WTC11 (cell line): Measurements from ENCODE around the gene LPP. TPM values are rescaled to one million over a fixed set of nuclear protein-coding genes. Genes with fewer than 3 reads are reported as not detected.

Experiments
- ATAC-seq: fragments of 200-7000 bp; cut with Tn5 transposase; 2 replicates; pipeline ENCODE4 v1.10.0; 2021; ENCODE audit warnings: mild to moderate bottlenecking, moderate library complexity
- CTCF ChIA-PET: fragments of 300-600 bp; sonication (Branson Sonifier 250); formaldehyde crosslinking; loops from one replicate; lab custom pipeline; 2021; ENCODE audit warnings: antibody characterized with exemption; lab: Charles Lee
- POLR2A ChIA-PET: fragments of 350-600 bp; sonication (Branson Sonifier 250); formaldehyde crosslinking; loops from one replicate; lab custom pipeline; 2021; ENCODE audit warnings: antibody characterized with exemption; lab: Charles Lee
- DNase-seq: peaks from one replicate; pipeline ENCODE4 v3.0.0; 2021; ENCODE audit warnings: low spot score
- H3K27ac Mint-ChIP-seq: 2 replicates; pipeline ENCODE4 v1.8.0; 2021; ENCODE audit warnings: mixed read lengths
- H3K27me3 Mint-ChIP-seq: 2 replicates; pipeline ENCODE4 v1.8.0; 2021; ENCODE audit warnings: low read depth, mild to moderate bottlenecking, moderate library complexity, mixed read lengths
- H3K36me3 Mint-ChIP-seq: 2 replicates; pipeline ENCODE4 v1.8.0; 2021; ENCODE audit warnings: mixed read lengths
- H3K4me1 Mint-ChIP-seq: 2 replicates; pipeline ENCODE4 v1.8.0; 2022; ENCODE audit warnings: mixed read lengths
- H3K4me3 Mint-ChIP-seq: 2 replicates; pipeline ENCODE4 v1.8.0; 2021; ENCODE audit warnings: mild to moderate bottlenecking, moderate library complexity, mixed read lengths
- H3K9me3 Mint-ChIP-seq: 2 replicates; pipeline ENCODE4 v1.8.0; 2021; ENCODE audit warnings: mixed read lengths
- EMX1 ChIP-seq: fragments of 250-450 bp; sonication (Bioruptor Pico); IDR thresholded peaks from 2 replicates; pipeline ENCODE4 v1.8.0; 2021; ENCODE audit warnings: mild to moderate bottlenecking
- ESRRA ChIP-seq: sonication (generic); formaldehyde crosslinking; IDR thresholded peaks from 2 replicates; pipeline ENCODE4 v1.8.1; 2022; ENCODE audit warnings: mild to moderate bottlenecking, missing genetic modification reagents, borderline replicate concordance
- ETV6 ChIP-seq: sonication (generic); formaldehyde crosslinking; IDR thresholded peaks from 2 replicates; pipeline ENCODE4 v1.8.1; 2022; ENCODE audit warnings: mild to moderate bottlenecking, missing genetic modification reagents
- FOXP1 ChIP-seq: sonication (generic); formaldehyde crosslinking; IDR thresholded peaks from 2 replicates; pipeline ENCODE4 v1.8.0; 2022; ENCODE audit warnings: missing genetic modification reagents, mild to moderate bottlenecking, moderate library complexity, borderline replicate concordance
- JAZF1 ChIP-seq: fragments of 250-450 bp; sonication (Bioruptor Pico); IDR thresholded peaks from 2 replicates; pipeline ENCODE4 v1.9.0; 2021; ENCODE audit warnings: moderate library complexity, mild to moderate bottlenecking, inconsistent platforms
- SP1 ChIP-seq: sonication (generic); formaldehyde crosslinking; conservative IDR thresholded peaks from 2 replicates; pipeline ENCODE4 v1.8.1; 2022; ENCODE audit warnings: missing genetic modification reagents
- TCF7 ChIP-seq: sonication (generic); formaldehyde crosslinking; IDR thresholded peaks from 2 replicates; pipeline ENCODE4 v1.8.0; 2022; ENCODE audit warnings: mild to moderate bottlenecking, low read depth, missing genetic modification reagents, moderate library complexity
- ZNF671 ChIP-seq: fragments of 250-450 bp; sonication (Bioruptor Pico); IDR thresholded peaks from 2 replicates; pipeline ENCODE4 v1.8.0; 2021; ENCODE audit warnings: mild to moderate bottlenecking
- total RNA-seq: library from RNA; stranded (reverse); gene quantifications from 3 replicates; pipeline ENCODE4 v1.2.3, GENCODE V29; 2021
- TF ChIP-seq, protein P1 (sequence below): sonication (generic); formaldehyde crosslinking; IDR thresholded peaks from 2 replicates; pipeline ENCODE4 v1.8.0; 2022; ENCODE audit warnings: mild to moderate bottlenecking, missing genetic modification reagents
- TF ChIP-seq, protein P2 (sequence below): sonication (generic); formaldehyde crosslinking; conservative IDR thresholded peaks from 2 replicates; pipeline ENCODE4 v1.8.1; 2022; ENCODE audit warnings: mild to moderate bottlenecking, missing genetic modification reagents
- TF ChIP-seq, protein P3 (sequence below): sonication (generic); formaldehyde crosslinking; IDR thresholded peaks from 2 replicates; pipeline ENCODE4 v1.8.0; 2023; ENCODE audit warnings: mild to moderate bottlenecking, missing genetic modification reagents
- TF ChIP-seq, protein P4 (sequence below): fragments of 200-600 bp; IDR thresholded peaks from 2 replicates; pipeline ENCODE4 v1.8.0; 2022; ENCODE audit warnings: antibody characterized with exemption
- TF ChIP-seq, protein P5 (sequence below): sonication (generic); formaldehyde crosslinking; IDR thresholded peaks from 2 replicates; pipeline ENCODE4 v1.8.1; 2023; ENCODE audit warnings: mild to moderate bottlenecking, missing genetic modification reagents, moderate library complexity
- TF ChIP-seq, protein P6 (sequence below): fragments of 250-450 bp; sonication (Bioruptor Pico); IDR thresholded peaks from 2 replicates; pipeline ENCODE4 v1.8.0; 2021; ENCODE audit warnings: mild to moderate bottlenecking
- TF ChIP-seq, protein P7 (sequence below): sonication (generic); formaldehyde crosslinking; IDR thresholded peaks from 2 replicates; pipeline ENCODE4 v1.8.1; 2023; ENCODE audit warnings: mild to moderate bottlenecking, missing genetic modification reagents, borderline replicate concordance

The LPP gene
- total RNA-seq, 1 experiment from 2014 or later = 49.6 TPM

DNA sequence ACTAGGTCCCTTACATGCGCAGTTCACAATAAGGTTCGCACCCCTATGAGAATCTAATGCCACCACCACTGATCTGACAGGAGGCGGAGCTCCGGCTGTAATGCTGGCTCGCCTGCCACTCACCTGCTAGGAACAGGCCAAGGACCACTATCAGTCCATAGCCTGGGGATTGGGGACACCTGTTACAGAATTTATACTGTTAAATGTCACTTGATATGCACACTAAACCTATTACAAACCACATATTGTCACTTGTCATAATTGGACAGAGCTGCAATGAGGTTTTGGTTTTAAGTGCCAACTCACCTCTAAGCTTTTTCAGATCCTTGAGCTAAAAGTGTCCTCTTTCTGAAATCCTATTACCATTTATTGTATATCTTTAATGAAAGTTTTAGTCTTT lies 509.9 kb downstream of the LPP start:
- H3K4me1 Mint-ChIP-seq = peaks cover 13% of the 10 kb centered on the region
- peaks cover 2% of the 10 kb centered on the region for H3K9me3 Mint-ChIP-seq
- no peak overlapping the region for H3K4me3 Mint-ChIP-seq
- ChIA-PET CTCF (interaction anchor here (1.0 kb wide), 2 partner anchors 9 to 11 kb away, joined by 3 read pairs; no protein-coding TSS in a partner anchor), POLR2A (no interaction called here)
- H3K27me3 Mint-ChIP-seq = no peaks in the 10 kb centered on the region
- peaks cover under 1% of the 10 kb centered on the region; the same call in 1 of the 2 replicates for H3K36me3 Mint-ChIP-seq
- no peak for ATAC-seq
- DNase-seq = no peak
- TF ChIP-seq, protein P1, sequence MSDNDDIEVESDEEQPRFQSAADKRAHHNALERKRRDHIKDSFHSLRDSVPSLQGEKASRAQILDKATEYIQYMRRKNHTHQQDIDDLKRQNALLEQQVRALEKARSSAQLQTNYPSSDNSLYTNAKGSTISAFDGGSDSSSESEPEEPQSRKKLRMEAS = no peak
- no peak for TF ChIP-seq ESRRA (CRISPR knock-in tag)
- TF ChIP-seq ETV6 (CRISPR knock-in tag) = no peak
- TF ChIP-seq TCF7 = no peak
- TF ChIP-seq, protein P2, sequence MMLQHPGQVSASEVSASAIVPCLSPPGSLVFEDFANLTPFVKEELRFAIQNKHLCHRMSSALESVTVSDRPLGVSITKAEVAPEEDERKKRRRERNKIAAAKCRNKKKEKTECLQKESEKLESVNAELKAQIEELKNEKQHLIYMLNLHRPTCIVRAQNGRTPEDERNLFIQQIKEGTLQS (CRISPR knock-in tag) = no peak
- TF ChIP-seq EMX1 = no peak
- TF ChIP-seq SP1 (CRISPR knock-in tag) = no peak
- TF ChIP-seq, protein P3, sequence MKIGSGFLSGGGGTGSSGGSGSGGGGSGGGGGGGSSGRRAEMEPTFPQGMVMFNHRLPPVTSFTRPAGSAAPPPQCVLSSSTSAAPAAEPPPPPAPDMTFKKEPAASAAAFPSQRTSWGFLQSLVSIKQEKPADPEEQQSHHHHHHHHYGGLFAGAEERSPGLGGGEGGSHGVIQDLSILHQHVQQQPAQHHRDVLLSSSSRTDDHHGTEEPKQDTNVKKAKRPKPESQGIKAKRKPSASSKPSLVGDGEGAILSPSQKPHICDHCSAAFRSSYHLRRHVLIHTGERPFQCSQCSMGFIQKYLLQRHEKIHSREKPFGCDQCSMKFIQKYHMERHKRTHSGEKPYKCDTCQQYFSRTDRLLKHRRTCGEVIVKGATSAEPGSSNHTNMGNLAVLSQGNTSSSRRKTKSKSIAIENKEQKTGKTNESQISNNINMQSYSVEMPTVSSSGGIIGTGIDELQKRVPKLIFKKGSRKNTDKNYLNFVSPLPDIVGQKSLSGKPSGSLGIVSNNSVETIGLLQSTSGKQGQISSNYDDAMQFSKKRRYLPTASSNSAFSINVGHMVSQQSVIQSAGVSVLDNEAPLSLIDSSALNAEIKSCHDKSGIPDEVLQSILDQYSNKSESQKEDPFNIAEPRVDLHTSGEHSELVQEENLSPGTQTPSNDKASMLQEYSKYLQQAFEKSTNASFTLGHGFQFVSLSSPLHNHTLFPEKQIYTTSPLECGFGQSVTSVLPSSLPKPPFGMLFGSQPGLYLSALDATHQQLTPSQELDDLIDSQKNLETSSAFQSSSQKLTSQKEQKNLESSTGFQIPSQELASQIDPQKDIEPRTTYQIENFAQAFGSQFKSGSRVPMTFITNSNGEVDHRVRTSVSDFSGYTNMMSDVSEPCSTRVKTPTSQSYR = no peak
- TF ChIP-seq ZNF671 (CRISPR knock-in tag) = no peak
- TF ChIP-seq JAZF1 (CRISPR knock-in tag) = no peak
- no peak overlapping the region for H3K27ac Mint-ChIP-seq

DNA sequence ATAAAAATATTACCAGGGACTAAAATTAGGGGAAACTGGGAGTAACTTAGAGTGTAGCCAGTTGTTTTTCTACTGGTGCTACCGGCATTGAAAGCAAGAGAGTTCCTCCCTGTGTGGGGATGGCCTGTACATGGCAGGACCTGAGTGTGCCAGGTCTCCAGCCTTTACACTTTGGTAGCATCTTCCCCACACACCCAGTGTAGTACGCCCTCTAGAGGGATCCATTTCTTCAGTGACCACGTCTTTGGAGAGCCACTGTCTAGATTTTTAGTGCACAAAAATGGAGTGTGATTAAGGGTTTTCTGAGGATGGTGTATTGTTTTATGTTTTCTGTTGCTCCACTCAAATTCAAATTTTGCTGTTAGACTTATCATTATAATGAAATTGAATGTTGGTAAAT lies 510.8 kb downstream of the LPP start:
- Mint-ChIP-seq H3K27ac (no peak overlapping the region), H3K36me3 (peaks cover 3% of the 10 kb centered on the region; the same call in 1 of the 2 replicates), H3K27me3 (no peaks in the 10 kb centered on the region; the same call in 1 of the 2 replicates), H3K4me3 (no peak overlapping the region), H3K9me3 (peaks cover 7% of the 10 kb centered on the region), H3K4me1 (peaks cover 13% of the 10 kb centered on the region)
- ChIA-PET POLR2A (no interaction called here), CTCF (interaction anchor here (0.6 to 1.0 kb wide), 3 partner anchors 8 to 926 kb away, joined by 3 read pairs; no protein-coding TSS in a partner anchor)
- TF ChIP-seq, protein P4, sequence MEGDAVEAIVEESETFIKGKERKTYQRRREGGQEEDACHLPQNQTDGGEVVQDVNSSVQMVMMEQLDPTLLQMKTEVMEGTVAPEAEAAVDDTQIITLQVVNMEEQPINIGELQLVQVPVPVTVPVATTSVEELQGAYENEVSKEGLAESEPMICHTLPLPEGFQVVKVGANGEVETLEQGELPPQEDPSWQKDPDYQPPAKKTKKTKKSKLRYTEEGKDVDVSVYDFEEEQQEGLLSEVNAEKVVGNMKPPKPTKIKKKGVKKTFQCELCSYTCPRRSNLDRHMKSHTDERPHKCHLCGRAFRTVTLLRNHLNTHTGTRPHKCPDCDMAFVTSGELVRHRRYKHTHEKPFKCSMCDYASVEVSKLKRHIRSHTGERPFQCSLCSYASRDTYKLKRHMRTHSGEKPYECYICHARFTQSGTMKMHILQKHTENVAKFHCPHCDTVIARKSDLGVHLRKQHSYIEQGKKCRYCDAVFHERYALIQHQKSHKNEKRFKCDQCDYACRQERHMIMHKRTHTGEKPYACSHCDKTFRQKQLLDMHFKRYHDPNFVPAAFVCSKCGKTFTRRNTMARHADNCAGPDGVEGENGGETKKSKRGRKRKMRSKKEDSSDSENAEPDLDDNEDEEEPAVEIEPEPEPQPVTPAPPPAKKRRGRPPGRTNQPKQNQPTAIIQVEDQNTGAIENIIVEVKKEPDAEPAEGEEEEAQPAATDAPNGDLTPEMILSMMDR = 0 out of 2 replicates have a peak, but pooled peaks have one; percentile 10
- TF ChIP-seq, protein P5, sequence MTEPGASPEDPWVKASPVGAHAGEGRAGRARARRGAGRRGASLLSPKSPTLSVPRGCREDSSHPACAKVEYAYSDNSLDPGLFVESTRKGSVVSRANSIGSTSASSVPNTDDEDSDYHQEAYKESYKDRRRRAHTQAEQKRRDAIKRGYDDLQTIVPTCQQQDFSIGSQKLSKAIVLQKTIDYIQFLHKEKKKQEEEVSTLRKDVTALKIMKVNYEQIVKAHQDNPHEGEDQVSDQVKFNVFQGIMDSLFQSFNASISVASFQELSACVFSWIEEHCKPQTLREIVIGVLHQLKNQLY (CRISPR knock-in tag) = no peak
- no peak for TF ChIP-seq FOXP1 (CRISPR knock-in tag)
- TF ChIP-seq, protein P6, sequence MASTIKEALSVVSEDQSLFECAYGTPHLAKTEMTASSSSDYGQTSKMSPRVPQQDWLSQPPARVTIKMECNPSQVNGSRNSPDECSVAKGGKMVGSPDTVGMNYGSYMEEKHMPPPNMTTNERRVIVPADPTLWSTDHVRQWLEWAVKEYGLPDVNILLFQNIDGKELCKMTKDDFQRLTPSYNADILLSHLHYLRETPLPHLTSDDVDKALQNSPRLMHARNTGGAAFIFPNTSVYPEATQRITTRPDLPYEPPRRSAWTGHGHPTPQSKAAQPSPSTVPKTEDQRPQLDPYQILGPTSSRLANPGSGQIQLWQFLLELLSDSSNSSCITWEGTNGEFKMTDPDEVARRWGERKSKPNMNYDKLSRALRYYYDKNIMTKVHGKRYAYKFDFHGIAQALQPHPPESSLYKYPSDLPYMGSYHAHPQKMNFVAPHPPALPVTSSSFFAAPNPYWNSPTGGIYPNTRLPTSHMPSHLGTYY (CRISPR knock-in tag) = no peak
- DNase-seq (peak; percentile 18), ATAC-seq (peak; percentile 92)

DNA sequence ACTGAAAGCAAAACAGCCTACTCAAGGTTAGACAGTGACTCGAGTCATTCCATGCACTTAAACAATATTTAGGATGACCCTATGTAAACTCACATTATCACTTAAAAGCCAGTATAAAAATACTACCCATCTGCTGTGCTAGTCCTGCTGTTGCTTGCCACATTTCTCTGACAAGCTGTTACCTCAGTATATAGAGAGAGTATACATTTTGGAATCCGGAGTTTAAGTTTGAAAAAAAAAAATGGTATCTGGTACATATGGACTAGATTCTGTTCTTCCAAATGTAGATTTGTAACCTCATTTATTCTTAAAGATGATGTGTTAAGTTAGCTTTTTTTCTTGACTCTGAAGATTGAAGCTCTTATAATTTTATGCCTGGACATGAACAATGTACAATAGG lies 514.0 kb downstream of the LPP start:
- no peaks in the 10 kb centered on the region; the same call in 1 of the 2 replicates for H3K27me3 Mint-ChIP-seq
- TF ChIP-seq, protein P4 = no peak
- TF ChIP-seq, protein P7, sequence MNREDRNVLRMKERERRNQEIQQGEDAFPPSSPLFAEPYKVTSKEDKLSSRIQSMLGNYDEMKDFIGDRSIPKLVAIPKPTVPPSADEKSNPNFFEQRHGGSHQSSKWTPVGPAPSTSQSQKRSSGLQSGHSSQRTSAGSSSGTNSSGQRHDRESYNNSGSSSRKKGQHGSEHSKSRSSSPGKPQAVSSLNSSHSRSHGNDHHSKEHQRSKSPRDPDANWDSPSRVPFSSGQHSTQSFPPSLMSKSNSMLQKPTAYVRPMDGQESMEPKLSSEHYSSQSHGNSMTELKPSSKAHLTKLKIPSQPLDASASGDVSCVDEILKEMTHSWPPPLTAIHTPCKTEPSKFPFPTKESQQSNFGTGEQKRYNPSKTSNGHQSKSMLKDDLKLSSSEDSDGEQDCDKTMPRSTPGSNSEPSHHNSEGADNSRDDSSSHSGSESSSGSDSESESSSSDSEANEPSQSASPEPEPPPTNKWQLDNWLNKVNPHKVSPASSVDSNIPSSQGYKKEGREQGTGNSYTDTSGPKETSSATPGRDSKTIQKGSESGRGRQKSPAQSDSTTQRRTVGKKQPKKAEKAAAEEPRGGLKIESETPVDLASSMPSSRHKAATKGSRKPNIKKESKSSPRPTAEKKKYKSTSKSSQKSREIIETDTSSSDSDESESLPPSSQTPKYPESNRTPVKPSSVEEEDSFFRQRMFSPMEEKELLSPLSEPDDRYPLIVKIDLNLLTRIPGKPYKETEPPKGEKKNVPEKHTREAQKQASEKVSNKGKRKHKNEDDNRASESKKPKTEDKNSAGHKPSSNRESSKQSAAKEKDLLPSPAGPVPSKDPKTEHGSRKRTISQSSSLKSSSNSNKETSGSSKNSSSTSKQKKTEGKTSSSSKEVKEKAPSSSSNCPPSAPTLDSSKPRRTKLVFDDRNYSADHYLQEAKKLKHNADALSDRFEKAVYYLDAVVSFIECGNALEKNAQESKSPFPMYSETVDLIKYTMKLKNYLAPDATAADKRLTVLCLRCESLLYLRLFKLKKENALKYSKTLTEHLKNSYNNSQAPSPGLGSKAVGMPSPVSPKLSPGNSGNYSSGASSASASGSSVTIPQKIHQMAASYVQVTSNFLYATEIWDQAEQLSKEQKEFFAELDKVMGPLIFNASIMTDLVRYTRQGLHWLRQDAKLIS = no peak
- TF ChIP-seq, all 79 proteins: peak for 0
- Mint-ChIP-seq H3K36me3 (peaks cover 3% of the 10 kb centered on the region; the same call in 1 of the 2 replicates), H3K9me3 (peaks cover 7% of the 10 kb centered on the region), H3K4me3 (no peak overlapping the region), H3K4me1 (peaks cover 15% of the 10 kb centered on the region), H3K27ac (no peak overlapping the region)
- ATAC-seq = no peak
- DNase-seq = no peak
- ChIA-PET CTCF (no interaction called here), POLR2A (no interaction called here)
